HS-27A (cell line): Measurements from ENCODE around the gene ZNF234.
"Not testable (repeated sequence)": the region's sequence is repeated elsewhere in the genome, so short reads cannot be mapped to it uniquely, and the experiment has no call there.

ENCODE experiments used
- DNase-seq: peaks from one replicate; pipeline ENCODE4 v3.0.0-alpha.2; 2012; ENCODE audit warnings: low read depth, missing footprints

Gene ZNF234

DNA sequence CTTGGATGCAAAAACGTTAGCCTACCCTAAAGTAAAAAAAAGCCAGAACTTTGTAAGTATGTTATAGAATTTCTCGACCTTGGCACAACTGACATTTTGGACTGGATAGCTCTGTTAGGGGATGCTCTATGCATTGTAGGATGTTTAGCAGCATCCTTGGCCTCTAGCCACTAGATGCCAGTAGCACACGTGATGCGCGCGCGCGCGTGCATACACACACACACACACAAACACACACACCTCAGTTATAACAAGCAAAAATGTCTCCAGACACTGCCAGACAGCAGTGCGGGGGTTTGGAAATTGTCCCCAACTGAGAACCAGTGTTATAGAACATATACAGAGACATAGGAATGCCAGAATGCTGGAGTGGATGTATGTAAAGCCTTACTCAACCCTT is 40.8 kb downstream of the ZNF234 start:
- DNase-seq = no peak

DNA sequence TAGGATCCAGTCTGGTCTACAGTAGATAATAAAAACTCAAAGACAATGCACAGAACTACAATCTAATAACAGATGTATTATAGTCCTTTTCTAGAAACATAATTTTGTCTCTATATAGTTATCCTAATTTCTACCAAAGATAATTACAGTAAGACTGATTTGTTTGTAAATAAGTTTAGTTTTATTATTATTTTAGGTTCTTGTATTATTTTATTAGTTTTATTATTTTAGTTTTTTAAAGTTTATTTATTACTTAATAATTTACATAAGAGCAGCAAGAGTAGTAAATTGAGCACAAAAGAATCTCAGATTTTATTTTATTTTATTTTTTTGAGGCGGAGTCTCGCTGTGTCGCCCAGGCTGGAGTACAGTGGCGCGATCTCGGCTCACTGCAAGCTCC is 48.7 kb downstream of the ZNF234 start:
- no peak for DNase-seq

DNA sequence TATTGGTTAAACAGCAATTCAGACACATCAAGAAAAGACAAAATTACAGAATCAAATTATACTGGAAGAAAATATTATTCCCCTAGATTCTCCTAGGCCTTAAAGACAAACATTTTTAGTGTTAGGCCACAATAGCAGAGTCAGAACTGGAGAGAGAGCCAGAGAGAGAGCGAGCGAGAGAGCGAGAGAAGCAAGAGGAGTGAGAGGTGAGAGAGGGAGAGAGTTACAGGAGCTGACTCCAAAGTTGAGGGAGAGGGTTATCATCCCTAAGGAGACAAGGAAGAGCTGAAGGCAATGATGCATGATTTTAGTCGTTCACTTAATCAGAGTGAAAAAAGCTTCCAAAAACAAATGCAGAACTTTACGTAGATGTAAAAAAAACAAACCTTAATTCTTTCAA is 50.8 kb downstream of the ZNF234 start:
- no peak for DNase-seq

DNA sequence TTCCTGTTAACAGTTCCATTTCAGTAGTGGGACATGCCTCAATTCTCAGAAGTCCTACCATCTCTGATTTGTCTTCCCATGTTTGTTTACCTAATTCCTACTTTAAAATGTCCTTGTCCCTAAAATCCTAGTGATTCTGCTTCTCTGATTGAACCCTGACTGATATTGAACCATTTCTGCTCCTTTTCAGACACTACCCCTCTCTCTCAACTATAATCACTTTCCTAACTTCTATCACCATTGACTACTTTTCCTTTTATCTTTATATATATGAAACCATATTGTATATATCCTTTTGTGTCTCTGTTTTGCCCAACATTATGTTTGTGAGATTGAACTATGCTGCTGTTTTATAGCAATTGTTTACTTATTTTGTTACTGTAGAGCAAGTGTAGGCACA is 55.4 kb downstream of the ZNF234 start:
- DNase-seq = no peak

DNA sequence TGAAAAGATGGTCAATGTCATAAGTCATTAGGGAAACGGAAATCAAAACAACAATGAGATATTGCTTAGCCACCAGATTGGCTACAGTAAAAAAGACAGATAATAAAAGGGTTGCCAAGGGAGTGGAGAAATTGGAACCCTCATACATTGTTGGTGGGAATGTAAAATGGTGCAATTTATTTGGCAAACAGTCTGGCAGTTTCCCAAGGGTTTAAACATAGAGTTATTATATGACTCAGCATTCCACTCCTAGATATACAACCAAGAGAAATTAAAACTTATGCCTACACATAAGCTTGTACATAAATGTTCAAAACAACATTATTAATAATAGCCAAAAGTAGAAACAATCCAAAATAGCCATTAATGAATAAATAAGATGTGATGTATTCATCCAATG is 61.1 kb downstream of the ZNF234 start:
- DNase-seq = no peak

DNA sequence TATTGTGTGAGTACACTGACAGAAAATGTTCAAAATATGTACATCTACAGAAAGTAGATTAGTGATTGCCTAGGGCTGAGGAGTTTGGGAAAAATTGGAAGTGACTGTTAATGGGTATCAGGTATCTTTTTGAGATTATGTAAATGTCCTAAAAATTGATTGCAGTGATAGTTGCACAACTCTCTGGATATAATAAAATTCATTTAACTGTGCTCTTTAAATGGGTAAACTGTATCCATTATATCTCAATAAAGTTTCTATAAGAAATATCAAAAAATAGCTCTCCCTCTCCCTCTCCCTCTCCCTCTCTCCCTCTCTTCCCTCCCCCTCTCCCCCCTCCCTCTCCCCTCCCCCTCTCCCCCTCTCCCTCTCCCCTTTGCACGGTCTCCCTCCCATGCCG is 61.6 kb downstream of the ZNF234 start:
- no peak for DNase-seq

DNA sequence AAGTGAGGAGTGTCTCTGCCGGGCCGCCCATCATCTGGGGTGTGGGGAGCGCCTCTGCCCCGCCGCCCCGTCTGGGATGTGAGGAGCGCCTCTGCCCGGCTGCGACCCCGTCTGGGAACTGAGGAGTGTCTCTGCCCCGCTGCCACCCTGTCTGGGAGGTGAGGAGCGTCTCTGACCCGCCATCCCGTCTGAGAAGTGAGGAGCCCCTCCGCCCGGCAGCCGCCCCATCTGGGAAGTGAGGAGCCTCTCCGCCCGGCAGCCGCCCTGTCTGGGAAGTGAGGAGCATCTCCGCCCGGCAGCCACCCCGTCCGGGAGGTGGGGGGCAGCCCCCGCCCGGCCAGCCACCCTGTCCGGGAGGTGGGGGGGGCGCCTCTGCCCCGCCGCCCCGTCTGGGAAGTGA is 62.5 kb downstream of the ZNF234 start:
- not testable (repeated sequence) for DNase-seq

DNA sequence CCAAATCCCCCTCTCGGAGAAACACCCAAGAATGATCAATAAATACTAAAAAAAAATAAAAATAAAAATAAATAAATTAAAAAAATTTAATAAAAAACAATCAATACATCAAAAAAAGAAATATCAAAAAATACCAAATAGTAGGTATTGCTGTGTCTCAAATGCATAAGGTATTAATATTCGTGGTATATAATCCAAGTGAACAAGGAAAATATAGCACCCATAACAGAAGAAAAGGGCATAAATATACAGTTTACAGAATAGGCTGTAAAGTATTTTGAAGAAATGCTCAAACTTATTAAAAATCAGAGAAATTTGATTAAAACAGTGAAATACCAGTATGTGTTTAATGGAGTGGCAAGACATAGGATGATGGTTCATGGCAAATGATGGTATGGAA is 63.4 kb downstream of the ZNF234 start:
- no peak for DNase-seq

DNA sequence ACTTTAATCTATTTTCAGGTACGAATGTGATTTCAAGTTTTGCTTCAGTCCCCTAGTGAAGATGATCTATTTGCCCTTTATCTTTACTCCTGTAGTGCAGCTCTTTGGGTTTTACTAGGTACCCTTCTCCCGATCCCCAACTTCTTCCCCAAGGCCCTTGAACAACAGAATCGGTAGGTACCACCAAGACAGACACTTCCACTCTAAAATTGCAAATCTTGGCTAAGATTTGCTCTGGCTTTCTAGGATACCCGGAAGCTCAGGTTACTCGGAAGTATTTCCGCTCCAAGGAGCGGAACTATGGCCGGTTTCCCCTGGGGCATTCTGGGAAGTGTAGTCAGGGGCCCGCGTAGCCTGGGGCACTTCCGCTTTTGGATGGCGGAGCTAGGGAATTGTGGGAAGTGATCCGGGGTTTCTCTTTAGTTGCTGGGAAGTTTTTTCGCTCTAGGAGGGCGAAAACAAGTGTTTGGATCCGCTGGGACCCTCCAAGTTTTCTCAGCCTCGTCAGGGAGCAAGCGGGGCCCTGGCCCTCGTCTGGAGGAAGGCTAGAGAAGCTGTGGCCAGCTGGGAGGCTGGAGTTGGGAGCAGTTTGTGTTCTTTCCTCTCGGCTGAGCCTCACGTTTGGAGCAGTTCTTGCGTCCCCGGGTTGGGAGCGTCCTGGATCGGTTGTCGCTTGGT is 65.9 kb downstream of the ZNF234 start:
- DNase-seq = peak; percentile 85
